AG04449 (cell line): ENCODE data around the gene ZNF205.

Source experiments
- CTCF ChIA-PET: fragments of 350-600 bp; formaldehyde crosslinking; extraction: SDS; loops from one replicate; lab custom pipeline; 2021; ENCODE audit warnings: antibody characterized with exemption; lab: Yijun Ruan, JAX
- POLR2A ChIA-PET: fragments of 400-600, 350-600 bp; formaldehyde crosslinking; extraction: SDS; loops from one replicate; lab custom pipeline; 2020; ENCODE audit warnings: antibody characterized with exemption, inconsistent platforms; lab: Yijun Ruan, JAX
- DNase-seq: peaks from one replicate; pipeline ENCODE4 v3.0.0-alpha.2; 2010; ENCODE audit warnings: low read depth, low spot score
- H3K4me3 ChIP-seq: 2 replicates; pipeline ENCODE4 v1.5.1; 2011; ENCODE audit warnings: low read depth, mild to moderate bottlenecking, control low read depth, low read length
- CTCF ChIP-seq: IDR thresholded peaks from one replicate; pipeline ENCODE4 v1.5.1; 2011; ENCODE audit warnings: mild to moderate bottlenecking, moderate library complexity, low read length, control low read depth, inconsistent platforms; ENCODE audit not compliant: insufficient read depth; ENCODE audit errors: missing control alignments

Gene ZNF205

GRCh38 chr16:3112058-3112880 lies at the start of gene ZNF205:
Gene ZNF205, plus strand, starts transcription at chr16:3112586. Its CDS starts 845 bp downstream, at chr16:3113431.
- no peak for DNase-seq
- CTCF ChIA-PET = interaction anchor here (1.0 to 5.9 kb wide), 9 partner anchors 10 to 80 kb away, joined by 3 to 68 read pairs (median 5); no protein-coding TSS in a partner anchor
- POLR2A ChIA-PET = interaction anchor here (0.7 to 1.0 kb wide), 2 partner anchors 9 to 72 kb away, joined by 3 read pairs; no protein-coding TSS in a partner anchor

GRCh38 chr16:3063625-3064386 lies 48.6 kb upstream of the ZNF205 start:
- DNase-seq = no peak
- no peak for TF ChIP-seq CTCF
- ChIA-PET POLR2A (no interaction called here), CTCF (interaction anchor here (0.6 to 4.6 kb wide), 8 partner anchors 16 to 286 kb away, joined by 3 to 26 read pairs (median 4); partner anchors contain the start of gene ZSCAN10)
- H3K4me3 ChIP-seq = no peak overlapping the region

More at GRCh38 chr16:3112058-3112880, at the start of gene ZNF205:
- peak within 1 kb of the TSS; percentile 95 for H3K4me3 ChIP-seq
- no peak for TF ChIP-seq CTCF

GRCh38 chr16:3065069-3065741 lies 47.2 kb upstream of the ZNF205 start, which contains the start of gene IL32:
Gene IL32, plus strand, starts transcription at chr16:3065640. Its CDS starts 172 bp downstream, at chr16:3065812.
- POLR2A ChIA-PET = no interaction called here
- no peak for TF ChIP-seq CTCF
- DNase-seq = peak; percentile 36
- CTCF ChIA-PET = interaction anchor here (0.7 to 4.6 kb wide), 6 partner anchors 12 to 67 kb away, joined by 3 to 26 read pairs (median 4); no protein-coding TSS in a partner anchor
- peak within 1 kb of the TSS; percentile 25 for H3K4me3 ChIP-seq

- CTCF ChIA-PET = interaction anchor here (0.7 to 4.6 kb wide), 3 partner anchors 11 to 63 kb away, joined by 3 to 26 read pairs (median 4); no protein-coding TSS in a partner anchor
- TF ChIP-seq CTCF = no peak
- POLR2A ChIA-PET = no interaction called here
- peak overlapping the region; percentile 25 for H3K4me3 ChIP-seq
- DNase-seq = no peak
Measured at GRCh38 chr16:3065742-3066439, 46.5 kb upstream of the ZNF205 start.

GRCh38 chr16:3066440-3066748 lies 46.0 kb upstream of the ZNF205 start:
- POLR2A ChIA-PET = no interaction called here
- DNase-seq = no peak
- TF ChIP-seq CTCF = no peak
- CTCF ChIA-PET = interaction anchor here (1.4 kb wide), 1 partner anchor 11 kb away, joined by 4 read pairs; no protein-coding TSS in a partner anchor
- no peak overlapping the region for H3K4me3 ChIP-seq
